Common myeloid progenitor, CD34-positive (primary cell): ENCODE results near the gene OR10S1. TPM values are rescaled to one million over a fixed set of nuclear protein-coding genes. Genes with fewer than 3 reads are reported as not detected.
"Not testable (repeated sequence)": the region's sequence is repeated elsewhere in the genome, so short reads cannot be mapped to it uniquely, and the experiment has no call there.

Experiments used
- CTCF ChIA-PET: fragments of 350-600 bp; sonication (Branson Sonifier 250); formaldehyde crosslinking; loops from one replicate; lab custom pipeline; 2021; ENCODE audit warnings: antibody characterized with exemption; lab: Charles Lee
- POLR2A ChIA-PET: fragments of 350-600 bp; sonication (Branson Sonifier 250); formaldehyde crosslinking; loops from one replicate; lab custom pipeline; 2021; ENCODE audit warnings: antibody characterized with exemption; lab: Charles Lee
- DNase-seq, 3 donors: peaks; one replicate each; pipeline versions ENCODE4 v3.0.0 to v3.0.0-alpha.2; 2013
- H3K27ac ChIP-seq, 2 experiments: 1 replicate in 1 of 2; 2 replicates in 1 of 2; pipeline ENCODE4 v1.7.0; 2013; ENCODE audit warnings: inconsistent platforms in 2 of 2, low read length in 2 of 2, mild to moderate bottlenecking in 2 of 2, low read depth in 1 of 2, moderate library complexity in 1 of 2; ENCODE audit not compliant: severe bottlenecking in 2 of 2, insufficient read depth in 1 of 2, poor library complexity in 1 of 2
- H3K27me3 ChIP-seq, 5 experiments: replicated peaks in 2 of 5; 1 replicate in 3 of 5; 2 replicates in 2 of 5; pipeline versions ENCODE4 v1.6.1 to v1.7.0; 2013; ENCODE audit warnings: low read length in 4 of 5, mild to moderate bottlenecking in 2 of 5, moderate library complexity in 2 of 5, inconsistent platforms in 1 of 5; ENCODE audit not compliant: insufficient read depth in 5 of 5, control insufficient read depth in 4 of 5
- H3K36me3 ChIP-seq, 4 experiments: 1 replicate in 2 of 4; 2 replicates in 2 of 4; pipeline versions ENCODE4 v1.6.1 to v1.7.0; 2013; ENCODE audit warnings: low read length in 3 of 4, control low read depth in 1 of 4, mild to moderate bottlenecking in 1 of 4; ENCODE audit not compliant: control insufficient read depth in 4 of 4, insufficient read depth in 4 of 4
- H3K4me1 ChIP-seq, 4 experiments: 1 replicate in 3 of 4; 2 replicates in 1 of 4; pipeline versions ENCODE4 v1.6.1 to v1.7.1; 2013; ENCODE audit warnings: low read length in 3 of 4, mild to moderate bottlenecking in 3 of 4, control low read depth in 1 of 4, inconsistent platforms in 1 of 4, moderate library complexity in 1 of 4; ENCODE audit not compliant: control insufficient read depth in 4 of 4, insufficient read depth in 4 of 4; ENCODE audit errors: control extremely low read depth in 1 of 4
- H3K4me3 ChIP-seq, 7 experiments: 1 replicate in 4 of 7; 2 replicates in 3 of 7; pipeline versions ENCODE4 v1.5.1 to v1.7.0; 2013; ENCODE audit warnings: mild to moderate bottlenecking in 7 of 7, low read length in 6 of 7, moderate library complexity in 6 of 7, inconsistent platforms in 2 of 7, low read depth in 2 of 7, control low read depth in 1 of 7; ENCODE audit not compliant: insufficient read depth in 4 of 7, control insufficient read depth in 1 of 7; ENCODE audit errors: extremely low read depth in 1 of 7
- H3K9me3 ChIP-seq, 5 experiments: 1 replicate in 4 of 5; 2 replicates in 1 of 5; pipeline versions ENCODE4 v1.6.1 to v1.7.1; 2013; ENCODE audit warnings: low read length in 4 of 5, mild to moderate bottlenecking in 2 of 5, inconsistent platforms in 1 of 5, low read depth in 1 of 5, moderate library complexity in 1 of 5; ENCODE audit not compliant: control insufficient read depth in 4 of 5, insufficient read depth in 2 of 5; ENCODE audit errors: control extremely low read depth in 1 of 5
- WGBS: methylation state at CpG from one replicate; pipeline ENCODE4 v1.1.5; 2013; ENCODE audit not compliant: insufficient coverage; 5-methylcytosine and 5-hydroxymethylcytosine counted together
- polyA plus RNA-seq: library from polyadenylated mRNA; unstranded; fragments of 120-200 nt; gene quantifications from one replicate; pipeline ENCODE4 v1.2.1, GENCODE V29; 2013

The OR10S1 gene
- not detected for polyA plus RNA-seq

DNA sequence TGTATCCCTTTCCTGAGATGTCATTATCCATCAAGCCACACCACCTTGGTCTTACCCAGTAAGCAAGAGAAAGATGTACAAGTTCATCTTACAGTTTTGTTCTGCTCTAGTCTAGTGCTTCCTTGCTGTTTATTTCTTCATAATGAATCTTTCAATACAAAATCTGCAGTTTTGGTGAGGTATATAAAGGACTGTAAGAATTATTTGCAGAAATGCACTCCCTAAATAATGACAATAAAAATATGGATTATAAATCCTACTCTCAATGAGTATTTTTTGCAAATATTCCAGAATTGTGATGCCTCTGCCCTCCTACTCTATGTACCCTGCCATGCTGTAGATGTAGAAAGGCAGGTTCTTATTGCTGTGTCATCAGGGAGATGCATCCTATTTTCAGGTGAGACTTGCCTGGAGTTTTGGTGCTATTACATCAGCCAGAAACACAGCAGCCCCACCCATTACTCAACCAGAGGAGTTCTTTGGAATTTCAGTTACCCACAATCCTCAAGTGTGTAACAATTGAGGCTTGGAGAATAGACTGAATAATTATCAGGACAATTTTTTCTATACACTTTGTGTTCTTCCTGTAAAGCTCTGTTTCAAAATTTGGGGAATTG is at the start of gene OR10S1:
Gene OR10S1, minus strand, starts transcription at position 51 of the 617 bp plus-strand sequence. CDS start 117 bp downstream, outside the sequence.
- H3K27me3 ChIP-seq, result peaks cover 0 to 2% (median 0%) of the 10 kb centered on the region in 5 experiments
- ChIA-PET CTCF (no interaction called here), POLR2A (no interaction called here)
- H3K36me3 ChIP-seq, result no peaks in the 10 kb centered on the region
- H3K4me1 ChIP-seq, result no peaks in the 10 kb centered on the region
- H3K9me3 ChIP-seq, result peaks cover 0 to 5% (median 0%) of the 10 kb centered on the region in 5 experiments
- no peak within 1 kb of the TSS for H3K4me3 ChIP-seq
- H3K27ac ChIP-seq, result no peak within 1 kb of the TSS
- DNase-seq, result no peak

GRCh38 chr11:124026498-124026897 is 48.9 kb upstream of the OR10S1 start, which contains the start of gene OR10G8:
OR10G8 (plus strand) TSS chr11:124026798; CDS start chr11:124029623, 2,825 bp downstream.
- H3K36me3 ChIP-seq, result no peaks in the 10 kb centered on the region
- ChIA-PET CTCF (no interaction called here), POLR2A (no interaction called here)
- peaks cover 0 to 3% (median 0%) of the 10 kb centered on the region in 5 experiments for H3K27me3 ChIP-seq
- H3K27ac ChIP-seq, result no peak within 1 kb of the TSS
- H3K4me3 ChIP-seq, result no peak within 1 kb of the TSS
- DNase-seq, result no peak
- H3K4me1 ChIP-seq, result no peaks in the 10 kb centered on the region
- no peaks in the 10 kb centered on the region for H3K9me3 ChIP-seq
- 100% methylated on average over 1 of the region's 2 CpGs for WGBS

DNA sequence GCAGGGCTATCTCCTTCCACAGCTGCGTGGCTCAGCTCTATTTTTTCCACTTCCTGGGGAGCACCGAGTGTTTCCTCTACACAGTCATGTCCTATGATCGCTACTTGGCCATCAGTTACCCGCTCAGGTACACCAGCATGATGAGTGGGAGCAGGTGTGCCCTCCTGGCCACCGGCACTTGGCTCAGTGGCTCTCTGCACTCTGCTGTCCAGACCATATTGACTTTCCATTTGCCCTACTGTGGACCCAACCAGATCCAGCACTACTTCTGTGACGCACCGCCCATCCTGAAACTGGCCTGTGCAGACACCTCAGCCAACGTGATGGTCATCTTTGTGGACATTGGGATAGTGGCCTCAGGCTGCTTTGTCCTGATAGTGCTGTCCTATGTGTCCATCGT is 38.3 kb upstream of the OR10S1 start:
- DNase-seq, POLR2A ChIA-PET, H3K4me3 ChIP-seq, H3K9me3 ChIP-seq, H3K27ac ChIP-seq, H3K36me3 ChIP-seq, CTCF ChIA-PET, H3K4me1 ChIP-seq, H3K27me3 ChIP-seq: not testable (repeated sequence)
- 90% methylated on average over 2 of the region's 9 CpGs for WGBS

DNA sequence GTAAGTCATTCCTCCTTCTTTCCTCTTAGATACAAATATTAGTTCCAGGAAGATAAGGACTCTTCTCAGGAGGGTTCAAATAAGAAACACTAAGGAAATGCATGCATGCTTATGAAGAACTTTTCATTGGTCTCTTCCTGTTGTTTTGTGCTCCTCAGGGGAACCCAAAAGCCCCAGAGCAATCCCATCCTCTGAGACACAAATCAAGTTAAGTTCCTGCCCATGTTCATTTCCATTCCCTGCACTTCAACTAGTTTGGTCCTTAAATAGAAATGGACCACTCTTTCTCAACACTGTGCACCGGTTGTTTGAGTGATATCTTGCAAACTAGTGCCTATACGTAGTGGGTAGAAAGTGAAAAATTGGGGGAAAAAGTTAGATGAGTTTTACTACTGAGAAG is 35.1 kb upstream of the OR10S1 start, which contains the start of gene OR10G4:
Gene OR10G4, plus strand, starts transcription at position 301 of the 400 bp plus-strand sequence. CDS start 2,578 bp downstream, outside the sequence.
- no peaks in the 10 kb centered on the region for H3K36me3 ChIP-seq

GRCh38 chr11:123995119-123995518 is 17.5 kb upstream of the OR10S1 start, which contains the start of gene OR10G6:
OR10G6 (minus strand) TSS chr11:123995161; CDS start chr11:123995161, 0 bp downstream.
- Histone ChIP-seq H3K27me3 (no peaks in the 10 kb centered on the region), H3K27ac (no peak within 1 kb of the TSS), H3K36me3 (no peaks in the 10 kb centered on the region), H3K9me3 (no peaks in the 10 kb centered on the region), H3K4me1 (no peaks in the 10 kb centered on the region), H3K4me3 (no peak within 1 kb of the TSS)
- 100% methylated on average over 1 of the region's 1 CpG for WGBS
- ChIA-PET POLR2A (no interaction called here), CTCF (interaction anchor here (1.2 kb wide), 1 partner anchor 74 kb away, joined by 3 read pairs; no protein-coding TSS in a partner anchor)
- DNase-seq, result no peak

More for the DNA sequence above, 35.1 kb upstream of the OR10S1 start, which contains the start of gene OR10G4:
- ChIA-PET POLR2A (no interaction called here), CTCF (no interaction called here)
- Histone ChIP-seq H3K9me3 (no peaks in the 10 kb centered on the region), H3K27me3 (no peaks in the 10 kb centered on the region), H3K4me1 (no peaks in the 10 kb centered on the region), H3K27ac (no peak within 1 kb of the TSS), H3K4me3 (no peak within 1 kb of the TSS)
- WGBS, result 100% methylated on average over 2 of the region's 2 CpGs
- no peak for DNase-seq

- Histone ChIP-seq H3K4me3 (no peak overlapping the region), H3K9me3 (peaks cover 0 to 5% (median 0%) of the 10 kb centered on the region in 5 experiments), H3K4me1 (no peaks in the 10 kb centered on the region), H3K27me3 (peaks cover 0 to 3% (median 0%) of the 10 kb centered on the region in 5 experiments), H3K27ac (no peak overlapping the region), H3K36me3 (no peaks in the 10 kb centered on the region)
- DNase-seq, result no peak
- ChIA-PET CTCF (no interaction called here), POLR2A (no interaction called here)
- WGBS, result 100% methylated on average over 3 of the region's 5 CpGs
Observed at GRCh38 chr11:123979311-123979710, 1.7 kb upstream of the OR10S1 start.

GRCh38 chr11:123976770-123977560 is 616 bp downstream of the OR10S1 start:
- Histone ChIP-seq H3K36me3 (no peaks in the 10 kb centered on the region), H3K9me3 (peaks cover 0 to 5% (median 0%) of the 10 kb centered on the region in 5 experiments), H3K27ac (no peak overlapping the region), H3K4me3 (no peak overlapping the region), H3K4me1 (no peaks in the 10 kb centered on the region), H3K27me3 (peaks cover 0 to 2% (median 0%) of the 10 kb centered on the region in 5 experiments)
- ChIA-PET POLR2A (no interaction called here), CTCF (no interaction called here)
- 95% methylated on average over 18 of the region's 18 CpGs for WGBS
- DNase-seq, result no peak
